ENCODE results near the gene EPHB4. TPM values are rescaled to one million over a fixed set of nuclear protein-coding genes. Genes with fewer than 3 reads are reported as not detected.

Gene EPHB4
- total RNA-seq, 2 experiments from 2014 or later: 1.5 to 1.9 TPM

DNA sequence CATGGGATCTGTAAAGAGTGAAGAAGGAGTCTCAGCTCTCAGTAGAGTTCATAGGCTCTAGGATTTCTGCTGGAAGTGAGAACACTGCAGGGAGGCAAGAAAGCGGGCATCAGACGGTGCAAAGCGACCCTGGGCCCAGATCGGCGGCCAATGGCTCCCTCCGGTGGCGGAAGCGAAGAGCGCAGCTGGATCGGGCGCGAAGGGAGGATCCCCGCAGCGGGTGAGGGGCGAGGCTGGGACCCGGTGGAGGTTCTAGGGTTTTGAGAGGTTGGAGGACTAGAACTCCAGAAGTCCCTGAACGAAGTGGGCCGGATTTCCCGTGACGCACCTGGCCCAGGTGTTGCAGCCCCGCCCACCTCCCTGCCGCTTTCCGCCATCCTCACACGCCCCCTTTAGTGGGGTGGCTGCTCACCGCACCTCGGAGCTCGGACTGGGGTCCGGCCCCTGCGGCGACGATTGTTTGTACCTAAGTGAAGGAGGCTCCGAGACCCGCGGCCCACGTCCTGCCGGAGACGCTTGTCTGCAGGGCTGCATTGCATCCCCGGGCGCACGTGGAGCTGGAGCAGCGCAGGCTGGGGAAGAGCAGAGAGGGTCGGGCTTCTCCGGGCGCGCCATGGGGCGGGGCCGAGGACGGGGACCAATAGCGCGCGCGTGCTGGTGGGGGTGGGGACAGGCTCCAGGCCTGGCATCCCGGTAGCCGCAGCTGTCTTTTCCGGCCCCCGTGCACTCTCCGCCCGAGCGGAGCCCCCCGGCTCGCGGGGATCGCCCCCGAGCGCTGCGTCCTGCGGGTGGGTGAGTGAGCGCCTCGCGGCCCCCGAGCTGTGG, 24.9 kb upstream of the EPHB4 start, which contains the start of gene SLC12A9:
TSS of gene SLC12A9 (plus strand) at position 666 of the 825 bp plus-strand sequence. CDS start 1,485 bp downstream, outside the sequence.
- peaks cover 23% of the 10 kb centered on the region for H3K4me1 Mint-ChIP-seq (ENCODE audit: low read depth)
- POLR2A ChIA-PET: interaction anchor here (0.7 to 2.6 kb wide), 5 partner anchors 23 to 423 kb away, joined by 3 to 22 read pairs (median 4); partner anchors contain the start of genes MEPCE, POP7 and SRRT
- CTCF ChIA-PET: interaction anchor here (0.6 to 8.9 kb wide), 47 partner anchors 9 to 422 kb away, joined by 3 to 223 read pairs (median 4); partner anchors contain the start of genes EPHB4, MOSPD3, POP7 and SRRT

GRCh38 chr7:100847360-100847759, 20.0 kb upstream of the EPHB4 start:
- Mint-ChIP-seq H3K27ac (no peak overlapping the region), H3K4me3 (no peak overlapping the region), H3K9me3 (ENCODE audit: insufficient read depth) (no peaks in the 10 kb centered on the region), H3K27me3 (ENCODE audit: low read depth) (no peaks in the 10 kb centered on the region), H3K36me3 (ENCODE audit: low read depth) (no peaks in the 10 kb centered on the region), H3K4me1 (ENCODE audit: low read depth) (peaks cover 6% of the 10 kb centered on the region)
- CTCF ChIA-PET: no interaction called here
- ATAC-seq: no peak
- DNase-seq: no peak
- POLR2A ChIA-PET: no interaction called here

More for the DNA sequence above, 24.9 kb upstream of the EPHB4 start, which contains the start of gene SLC12A9:
- Mint-ChIP-seq H3K27me3 (ENCODE audit: low read depth) (no peaks in the 10 kb centered on the region), H3K4me3 (peak within 1 kb of the TSS; percentile 89), H3K9me3 (ENCODE audit: insufficient read depth) (no peaks in the 10 kb centered on the region), H3K36me3 (ENCODE audit: low read depth) (peaks cover 9% of the 10 kb centered on the region), H3K27ac (peak within 1 kb of the TSS; percentile 80)
- ATAC-seq (peak; percentile 99), DNase-seq (peak; percentile 91)

- peaks cover 3% of the 10 kb centered on the region for H3K27me3 Mint-ChIP-seq (ENCODE audit: low read depth)
- no peak overlapping the region for H3K27ac Mint-ChIP-seq
- no peak for ATAC-seq
- ChIA-PET POLR2A (no interaction called here), CTCF (interaction anchor here (0.6 kb wide), 1 partner anchor 43 kb away, joined by 3 read pairs; no protein-coding TSS in a partner anchor)
- no peak for DNase-seq
- peaks cover 15% of the 10 kb centered on the region for H3K4me1 Mint-ChIP-seq (ENCODE audit: low read depth)
- H3K9me3 Mint-ChIP-seq (ENCODE audit: insufficient read depth): no peaks in the 10 kb centered on the region
- no peak overlapping the region for H3K4me3 Mint-ChIP-seq
- no peaks in the 10 kb centered on the region for H3K36me3 Mint-ChIP-seq (ENCODE audit: low read depth)
Observed at GRCh38 chr7:100840470-100841100, 13.3 kb upstream of the EPHB4 start.

- DNase-seq (no peak), ATAC-seq (no peak)
- no peaks in the 10 kb centered on the region for H3K9me3 Mint-ChIP-seq (ENCODE audit: insufficient read depth)
- POLR2A ChIA-PET: no interaction called here
- CTCF ChIA-PET: no interaction called here
- H3K27me3 Mint-ChIP-seq (ENCODE audit: low read depth): peaks cover 3% of the 10 kb centered on the region
- no peak overlapping the region for H3K4me3 Mint-ChIP-seq
- peaks cover 16% of the 10 kb centered on the region for H3K4me1 Mint-ChIP-seq (ENCODE audit: low read depth)
- no peak overlapping the region for H3K27ac Mint-ChIP-seq
- no peaks in the 10 kb centered on the region for H3K36me3 Mint-ChIP-seq (ENCODE audit: low read depth)
Observed at GRCh38 chr7:100839361-100839760, 12.0 kb upstream of the EPHB4 start.

- Mint-ChIP-seq H3K36me3 (ENCODE audit: low read depth) (no peaks in the 10 kb centered on the region), H3K27ac (peak overlapping the region; percentile 70), H3K4me1 (ENCODE audit: low read depth) (peaks cover 16% of the 10 kb centered on the region), H3K27me3 (ENCODE audit: low read depth) (peaks cover 3% of the 10 kb centered on the region), H3K4me3 (peak overlapping the region; percentile 70), H3K9me3 (ENCODE audit: insufficient read depth) (no peaks in the 10 kb centered on the region)
- ATAC-seq (peak; percentile 92), DNase-seq (peak; percentile 73)
- CTCF ChIA-PET: interaction anchor here (1.0 to 1.5 kb wide), 2 partner anchors 15 to 132 kb away, joined by 3 to 5 read pairs; partner anchors contain the start of gene SLC12A9
- POLR2A ChIA-PET: no interaction called here
Observed at GRCh38 chr7:100837099-100837836, 9.9 kb upstream of the EPHB4 start.

DNA sequence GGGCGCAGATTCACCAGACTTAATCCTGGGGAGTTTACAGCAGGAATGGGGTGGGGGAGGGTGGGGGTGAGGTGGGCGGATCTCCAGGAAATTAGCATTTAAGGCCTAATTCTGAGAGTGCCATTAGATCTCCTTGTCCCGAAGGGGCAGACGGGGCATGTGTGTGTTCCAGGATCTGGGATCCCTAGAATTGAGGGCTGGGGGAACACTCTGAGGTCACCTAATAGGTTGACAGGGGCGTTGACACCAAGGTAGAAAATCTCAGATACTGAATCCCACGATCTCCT, 9.4 kb upstream of the EPHB4 start:
- ChIA-PET POLR2A (no interaction called here), CTCF (interaction anchor here (1.2 to 1.5 kb wide), 2 partner anchors 38 to 132 kb away, joined by 3 to 5 read pairs; no protein-coding TSS in a partner anchor)
- Mint-ChIP-seq H3K9me3 (ENCODE audit: insufficient read depth) (no peaks in the 10 kb centered on the region), H3K36me3 (ENCODE audit: low read depth) (no peaks in the 10 kb centered on the region), H3K4me3 (peak overlapping the region; percentile 70), H3K27me3 (ENCODE audit: low read depth) (peaks cover under 1% of the 10 kb centered on the region), H3K4me1 (ENCODE audit: low read depth) (peaks cover 16% of the 10 kb centered on the region), H3K27ac (no peak overlapping the region)
- no peak for DNase-seq
- no peak for ATAC-seq

DNA sequence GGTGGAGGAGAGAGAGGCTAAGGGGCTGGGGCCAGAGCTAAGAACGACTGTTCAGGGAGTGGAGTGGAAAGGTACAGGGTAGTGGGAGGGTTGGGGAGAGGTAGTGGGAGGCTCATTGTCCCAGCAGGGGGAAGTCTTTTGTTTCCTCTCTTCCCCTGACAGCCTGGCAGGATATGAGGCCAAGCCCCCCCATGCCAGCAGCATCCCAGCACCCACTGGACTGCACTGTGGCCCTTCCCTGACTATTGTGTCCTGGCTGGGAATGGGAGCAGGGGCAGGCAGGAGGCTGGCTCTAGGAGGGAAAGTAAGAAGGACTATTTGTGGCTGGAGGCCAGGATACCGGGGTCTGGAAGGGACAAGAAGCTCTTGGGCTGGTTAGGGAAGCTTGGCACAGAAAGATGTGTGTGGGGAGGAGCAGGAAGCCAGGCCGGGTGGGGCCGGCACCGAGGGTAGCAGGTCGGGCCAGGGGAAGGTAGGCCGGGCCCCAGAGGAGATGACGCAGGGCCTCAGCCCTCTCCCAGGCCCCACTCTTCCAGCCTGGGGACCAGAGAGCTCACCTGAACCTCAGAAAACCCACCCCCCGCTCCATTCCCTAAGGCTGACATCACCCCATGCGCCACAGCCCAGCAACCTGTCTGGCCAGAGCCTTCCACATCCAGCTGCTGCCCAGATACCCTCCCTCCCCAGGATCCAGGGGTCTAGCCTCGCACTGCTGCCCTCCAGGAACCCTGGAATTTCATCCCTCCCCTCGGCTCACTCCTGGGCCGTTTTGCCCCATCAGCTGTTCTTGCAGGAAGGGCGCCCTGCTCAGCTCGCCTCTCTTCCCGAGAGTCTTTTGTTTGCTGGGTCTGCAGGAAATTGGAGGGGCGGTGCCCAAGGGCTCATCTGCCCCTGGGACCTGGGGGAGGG, 8.8 kb upstream of the EPHB4 start:
- DNase-seq (no peak), ATAC-seq (no peak)
- H3K4me3 Mint-ChIP-seq: no peak overlapping the region
- H3K27me3 Mint-ChIP-seq (ENCODE audit: low read depth): no peaks in the 10 kb centered on the region
- CTCF ChIA-PET: interaction anchor here (1.2 to 1.5 kb wide), 3 partner anchors 16 to 131 kb away, joined by 3 to 7 read pairs (median 5); partner anchors contain the start of gene SLC12A9
- H3K27ac Mint-ChIP-seq: peak overlapping the region; percentile 52
- POLR2A ChIA-PET: no interaction called here
- H3K36me3 Mint-ChIP-seq (ENCODE audit: low read depth): no peaks in the 10 kb centered on the region
- peaks cover 16% of the 10 kb centered on the region for H3K4me1 Mint-ChIP-seq (ENCODE audit: low read depth)
- H3K9me3 Mint-ChIP-seq (ENCODE audit: insufficient read depth): no peaks in the 10 kb centered on the region

DNA sequence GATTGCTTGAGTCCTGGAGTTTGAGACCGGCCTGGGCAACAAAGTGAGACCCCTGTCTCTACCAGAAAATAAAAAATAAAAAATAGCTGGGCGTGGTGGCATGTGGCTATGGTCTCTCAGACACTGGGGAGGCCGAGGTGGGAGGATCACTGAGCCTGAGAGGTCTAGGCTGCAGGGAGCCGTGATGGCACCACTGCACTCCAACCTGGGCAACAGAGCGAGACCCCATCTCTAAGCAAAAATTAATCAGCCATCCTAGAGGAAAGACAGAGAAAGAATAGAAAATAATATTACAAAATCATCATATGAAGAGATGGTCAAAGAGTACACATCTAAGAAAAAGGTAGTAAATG, 4.9 kb upstream of the EPHB4 start:
- Mint-ChIP-seq H3K36me3 (ENCODE audit: low read depth) (no peaks in the 10 kb centered on the region), H3K4me3 (no peak overlapping the region), H3K27me3 (ENCODE audit: low read depth) (peaks cover 21% of the 10 kb centered on the region), H3K4me1 (ENCODE audit: low read depth) (peaks cover 22% of the 10 kb centered on the region), H3K27ac (no peak overlapping the region), H3K9me3 (ENCODE audit: insufficient read depth) (no peaks in the 10 kb centered on the region)
- ChIA-PET POLR2A (no interaction called here), CTCF (interaction anchor here (0.9 to 1.4 kb wide), 3 partner anchors 19 to 253 kb away, joined by 3 to 7 read pairs (median 3); partner anchors contain the start of genes SLC12A9 and TRIM56)
- DNase-seq (no peak), ATAC-seq (no peak)

DNA sequence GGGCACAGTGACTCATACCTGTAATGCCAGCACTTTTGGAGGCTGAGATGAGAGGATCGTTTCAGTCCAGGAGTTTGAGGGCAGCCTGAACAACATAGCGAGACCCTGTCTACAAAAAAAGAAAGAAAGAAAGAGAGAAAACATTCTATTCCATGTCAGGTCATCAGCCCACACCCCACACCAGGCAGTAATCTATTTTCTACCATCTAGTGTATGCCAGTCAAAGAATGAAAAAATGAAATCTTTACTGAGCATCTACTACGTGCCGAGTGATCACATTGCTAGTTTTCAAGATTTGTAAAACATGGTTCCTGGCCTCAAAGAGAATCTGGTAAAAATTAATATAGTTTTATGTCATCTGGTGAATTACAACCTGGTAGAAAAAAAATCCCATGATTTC, 3.1 kb upstream of the EPHB4 start:
- ATAC-seq (no peak), DNase-seq (no peak)
- H3K36me3 Mint-ChIP-seq (ENCODE audit: low read depth): no peaks in the 10 kb centered on the region
- H3K27ac Mint-ChIP-seq: no peak overlapping the region
- no peaks in the 10 kb centered on the region for H3K9me3 Mint-ChIP-seq (ENCODE audit: insufficient read depth)
- ChIA-PET POLR2A (no interaction called here), CTCF (no interaction called here)
- H3K4me1 Mint-ChIP-seq (ENCODE audit: low read depth): peaks cover 23% of the 10 kb centered on the region
- H3K4me3 Mint-ChIP-seq: no peak overlapping the region
- peaks cover 33% of the 10 kb centered on the region for H3K27me3 Mint-ChIP-seq (ENCODE audit: low read depth)

- no peak for ATAC-seq
- no peak for DNase-seq
- Mint-ChIP-seq H3K9me3 (ENCODE audit: insufficient read depth) (no peaks in the 10 kb centered on the region), H3K36me3 (ENCODE audit: low read depth) (no peaks in the 10 kb centered on the region), H3K4me1 (ENCODE audit: low read depth) (peaks cover 25% of the 10 kb centered on the region), H3K27ac (no peak overlapping the region), H3K4me3 (no peak overlapping the region), H3K27me3 (ENCODE audit: low read depth) (peaks cover 39% of the 10 kb centered on the region)
- POLR2A ChIA-PET: no interaction called here
- CTCF ChIA-PET: interaction anchor here (1.3 to 2.0 kb wide), 2 partner anchors 23 to 30 kb away, joined by 3 to 5 read pairs; partner anchors contain the start of gene SLC12A9
Observed at GRCh38 chr7:100829150-100829716, 1.9 kb upstream of the EPHB4 start.

All from activated CD8-positive, alpha-beta T cell treated with anti-CD3 and anti-CD28 coated beads, Interleukin-2, amount 10 ng/mL, durations not matched to agents 7 days and 5 days (primary cell).